ENCODE measurements around the gene ODAPH.
A peak's percentile ranks its signal among the peaks of the same experiment; 100 is the strongest.
"Not testable (repeated sequence)": the region's sequence is repeated elsewhere in the genome, so short reads cannot be mapped to it uniquely, and the experiment has no call there.

The ODAPH gene, protein sequence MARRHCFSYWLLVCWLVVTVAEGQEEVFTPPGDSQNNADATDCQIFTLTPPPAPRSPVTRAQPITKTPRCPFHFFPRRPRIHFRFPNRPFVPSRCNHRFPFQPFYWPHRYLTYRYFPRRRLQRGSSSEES

GRCh38 chr4:75555294-75556164, at the start of gene ODAPH:
Gene ODAPH, plus strand, starts transcription at chr4:75556066. Its CDS starts 17 bp downstream, at chr4:75556083.
- DNase-seq (ENCODE audit: low read depth) = peak; percentile 90

GRCh38 chr4:75509592-75509991, 46.3 kb upstream of the ODAPH start:
- not testable (repeated sequence) for DNase-seq (ENCODE audit: low read depth)

DNA sequence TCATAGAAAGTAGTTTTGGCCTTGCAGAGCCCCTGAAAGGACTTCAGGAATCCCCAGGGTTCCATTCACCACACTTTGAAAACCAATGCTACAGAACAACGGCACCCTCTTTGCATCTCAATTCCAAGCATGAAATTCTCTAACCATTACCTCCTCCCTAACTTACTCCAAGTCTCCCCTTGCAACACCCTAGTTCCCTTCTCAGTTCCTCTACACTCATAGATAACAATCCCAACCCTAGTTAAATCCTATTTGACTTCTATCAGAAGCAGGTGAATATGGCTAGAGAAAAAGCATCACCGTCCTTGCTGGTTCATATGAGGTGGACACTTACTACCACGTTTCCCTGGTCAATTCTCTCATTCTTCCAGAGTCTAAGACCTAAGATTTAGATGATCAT, 44.0 kb upstream of the ODAPH start:
- no peak for DNase-seq (ENCODE audit: low read depth)

GRCh38 chr4:75512386-75513211, 43.3 kb upstream of the ODAPH start:
- DNase-seq (ENCODE audit: low read depth) = peak; percentile 67

DNA sequence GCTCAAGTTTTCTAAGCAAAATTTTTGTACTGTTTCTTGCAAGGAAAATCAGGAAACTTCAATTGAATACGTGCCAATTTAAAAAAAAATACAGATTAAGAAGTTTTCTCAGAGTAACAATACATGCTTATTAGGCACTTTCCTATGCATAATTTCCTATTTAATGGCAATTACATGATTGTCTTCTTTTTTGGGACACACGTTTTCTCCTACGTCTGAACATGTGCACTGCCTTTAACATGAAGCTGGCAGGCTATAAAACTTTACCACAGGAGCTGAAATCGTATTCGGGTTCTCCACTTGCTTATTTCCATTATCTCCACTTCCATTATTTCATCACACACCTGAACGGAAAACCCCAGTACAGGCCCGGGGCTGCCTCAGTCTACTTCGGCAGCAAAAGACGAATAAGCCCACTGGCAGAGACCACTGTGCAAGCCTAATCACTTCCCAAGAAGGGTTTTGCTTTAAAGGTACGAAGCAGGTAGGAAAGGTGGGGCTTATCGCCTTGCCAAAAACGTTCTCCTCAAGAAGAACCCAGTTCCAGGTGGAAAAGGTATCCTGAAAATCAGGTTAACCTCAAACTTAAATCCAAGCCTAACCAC, 42.2 kb upstream of the ODAPH start:
- DNase-seq (ENCODE audit: low read depth) = peak; percentile 20

DNA sequence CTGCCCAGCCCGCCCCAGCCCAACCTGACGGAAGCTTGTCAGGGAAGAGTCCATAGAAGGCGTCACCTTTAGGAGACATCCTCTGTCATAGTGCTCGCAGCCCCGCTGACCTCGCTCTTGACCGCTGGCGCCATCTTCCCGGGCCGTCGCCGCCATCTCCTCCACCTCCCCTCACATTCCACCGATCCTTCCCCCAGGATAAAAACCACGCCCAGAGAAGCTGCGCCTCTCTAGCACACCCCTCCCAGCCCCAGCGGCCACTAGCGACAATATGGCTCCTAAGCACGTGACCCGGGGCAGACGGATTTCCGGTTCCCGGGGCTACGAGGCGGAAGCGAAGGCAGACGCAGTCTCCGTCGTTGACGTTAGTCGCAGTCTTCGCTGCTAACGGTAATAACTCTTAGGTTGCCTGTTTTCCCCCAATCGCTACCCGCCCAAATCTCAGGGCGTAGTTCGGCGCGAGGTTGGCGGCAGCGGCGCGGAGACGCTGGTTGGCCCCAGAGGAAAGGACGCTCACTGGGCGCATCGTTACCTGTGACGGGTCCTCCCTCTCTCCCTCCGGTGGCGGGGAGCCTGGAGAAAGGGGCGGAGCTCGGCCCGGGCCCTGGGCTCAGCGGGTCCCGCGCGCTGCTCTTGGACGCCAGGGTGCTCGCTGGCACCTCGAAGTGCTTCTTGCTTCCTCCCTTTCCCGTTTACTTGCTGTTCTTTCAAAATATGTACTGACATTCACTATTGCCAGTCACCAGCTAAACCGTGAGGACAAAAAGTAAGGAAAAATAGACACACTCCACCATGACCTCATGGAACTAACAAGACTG, 41.5 kb upstream of the ODAPH start, which contains the start of the genes RCHY1 and THAP6:
RCHY1 (minus strand) TSS at position 273 of the 818 bp plus-strand sequence; CDS start at position 156, 117 bp downstream.
THAP6 (plus strand) TSS at position 343 of the 818 bp plus-strand sequence. CDS start 980 bp downstream, outside the sequence.
- peak; percentile 99 for DNase-seq (ENCODE audit: low read depth)

DNA sequence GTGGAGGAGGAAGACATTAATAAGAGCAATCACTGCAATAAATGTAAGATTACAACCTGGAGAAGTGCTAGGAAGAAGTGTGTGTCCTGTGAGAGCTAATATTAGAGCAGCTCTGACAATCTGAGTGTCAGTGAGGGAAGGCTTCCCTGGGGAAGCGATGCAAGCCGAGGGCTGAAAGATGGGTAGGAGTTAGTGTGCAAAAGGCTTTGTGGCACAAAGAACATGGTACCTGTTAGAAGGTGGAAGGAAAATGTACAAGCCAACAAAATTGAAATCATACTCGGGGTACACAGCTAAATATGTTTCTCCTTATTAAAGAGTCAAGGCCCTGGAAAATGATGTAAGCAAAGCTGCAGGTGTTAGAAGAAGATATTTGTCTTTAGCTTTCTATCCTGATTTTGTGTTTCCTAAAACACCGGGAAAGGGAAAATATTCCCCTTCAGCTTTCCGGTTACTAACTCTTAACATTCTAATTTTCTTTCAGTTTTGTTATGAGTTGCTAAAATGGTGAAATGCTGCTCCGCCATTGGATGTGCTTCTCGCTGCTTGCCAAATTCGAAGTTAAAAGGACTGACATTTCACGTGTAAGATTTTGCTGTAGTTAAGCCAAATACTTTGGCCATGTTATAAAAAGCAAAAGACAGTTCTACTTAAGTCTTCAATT, 40.8 kb upstream of the ODAPH start:
- DNase-seq (ENCODE audit: low read depth) = no peak

DNA sequence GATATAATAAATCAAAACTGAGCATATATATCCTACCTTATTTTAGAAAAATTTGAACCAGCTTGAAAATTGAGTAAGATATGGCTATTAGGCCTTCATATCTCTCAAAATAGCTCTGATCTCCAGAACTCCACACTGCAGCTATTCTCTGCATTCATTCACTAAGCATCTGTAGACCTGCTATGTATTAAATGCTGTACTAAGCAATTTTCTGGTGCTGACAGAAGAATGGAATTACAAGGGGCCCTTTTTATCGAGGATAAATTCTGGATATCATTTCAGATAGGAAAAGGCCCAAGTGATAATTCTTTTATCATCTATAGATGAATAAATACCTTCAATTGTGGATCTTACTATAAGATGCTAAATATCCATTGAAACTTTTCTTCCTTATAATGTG, 39.7 kb upstream of the ODAPH start:
- DNase-seq (ENCODE audit: low read depth) = no peak

GRCh38 chr4:75519452-75519851, 36.4 kb upstream of the ODAPH start:
- DNase-seq (ENCODE audit: low read depth) = not testable (repeated sequence)

- no peak for DNase-seq (ENCODE audit: low read depth)
These were observed 30.8 kb upstream of the ODAPH start for GRCh38 chr4:75525086-75525485.

DNA sequence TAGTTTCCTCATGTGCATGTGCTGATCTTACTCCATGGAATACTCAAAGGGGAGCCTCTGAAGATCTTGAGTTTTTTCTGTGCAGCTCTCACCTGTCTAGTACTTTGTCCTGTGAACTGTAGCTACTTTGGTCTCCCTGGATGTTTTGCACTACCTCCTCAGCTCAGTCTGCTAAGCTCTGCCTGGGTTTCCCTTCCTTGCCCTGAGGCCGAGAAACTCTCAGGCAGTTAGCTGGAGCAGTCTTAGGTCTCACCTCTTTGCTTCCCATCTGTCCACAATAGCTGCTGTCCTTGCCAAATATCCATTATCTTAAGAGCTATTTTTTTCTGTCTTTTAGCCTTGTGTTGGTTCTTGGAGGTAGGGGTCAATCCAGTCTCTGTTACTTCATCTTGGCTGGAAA, 30.0 kb upstream of the ODAPH start:
- no peak for DNase-seq (ENCODE audit: low read depth)

GRCh38 chr4:75527482-75527881, 28.4 kb upstream of the ODAPH start:
- DNase-seq (ENCODE audit: low read depth) = no peak

- DNase-seq (ENCODE audit: low read depth) = no peak
These were observed 25.1 kb upstream of the ODAPH start for GRCh38 chr4:75530556-75531322.

- DNase-seq (ENCODE audit: low read depth) = not testable (repeated sequence)
These were observed 24.2 kb upstream of the ODAPH start for GRCh38 chr4:75531536-75532143.

DNA sequence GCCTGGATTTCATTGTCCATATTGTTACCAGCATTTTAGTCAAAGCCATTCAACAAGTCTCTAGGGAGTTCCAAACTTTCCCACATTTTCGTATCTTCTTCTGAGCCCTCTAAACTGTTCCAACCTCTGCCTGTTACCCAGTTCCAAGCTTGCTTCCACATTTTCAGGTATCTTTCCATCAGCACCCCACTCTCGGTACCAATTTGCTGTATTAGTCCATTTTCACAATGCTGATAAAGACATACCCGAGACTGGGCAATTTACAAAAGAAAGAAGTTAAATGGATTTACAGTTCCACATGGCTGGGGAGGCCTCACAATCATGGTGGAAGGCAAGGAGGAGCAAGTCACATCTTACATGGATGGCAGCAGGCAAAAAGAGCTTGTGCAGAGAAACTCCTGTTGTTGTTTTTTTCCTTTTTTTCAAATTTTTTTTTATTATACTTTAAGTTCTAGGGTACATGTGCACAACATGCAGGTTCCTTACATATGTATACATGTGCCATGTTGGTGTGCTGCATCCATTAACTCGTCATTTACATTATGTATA, 22.5 kb upstream of the ODAPH start:
- DNase-seq (ENCODE audit: low read depth) = not testable (repeated sequence)

- not testable (repeated sequence) for DNase-seq (ENCODE audit: low read depth)
These were observed 21.9 kb upstream of the ODAPH start for GRCh38 chr4:75533926-75534325.

DNA sequence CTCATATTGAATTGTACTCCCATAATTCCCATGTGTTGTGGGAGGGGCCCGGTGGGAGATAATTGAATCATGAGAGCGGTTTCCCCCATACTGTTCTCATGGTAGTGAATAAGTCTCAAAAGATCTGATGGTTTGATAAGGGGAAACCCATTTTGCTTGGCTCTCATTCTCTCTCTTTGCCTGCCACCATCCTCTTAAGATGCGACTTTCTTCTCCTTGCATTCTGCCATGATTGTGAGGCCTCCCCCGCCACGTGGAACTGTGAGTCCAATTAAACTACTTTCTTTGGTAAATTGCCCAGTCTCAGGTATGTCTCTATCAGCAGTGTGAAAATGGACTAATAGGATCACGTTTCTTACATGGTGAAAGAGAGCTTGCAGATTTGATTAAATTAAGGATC, 18.6 kb upstream of the ODAPH start:
- DNase-seq (ENCODE audit: low read depth) = not testable (repeated sequence)

- DNase-seq (ENCODE audit: low read depth) = peak; percentile 93
These were observed 13.0 kb upstream of the ODAPH start for GRCh38 chr4:75542824-75543223.

- DNase-seq (ENCODE audit: low read depth) = peak; percentile 30
These were observed 11.6 kb upstream of the ODAPH start for GRCh38 chr4:75544220-75544619.
